Activated CD4-positive, alpha-beta T cell treated with anti-CD3 and anti-CD28 coated beads, Interleukin-2, amount 50 U/mL, for 4 hours (primary cell): ENCODE results near the gene PDE10A.

Experiments
- DNase-seq, 2 experiments: peaks; one replicate each; pipeline ENCODE4 v3.0.0-alpha.2; 2020

PDE10A gene

DNA sequence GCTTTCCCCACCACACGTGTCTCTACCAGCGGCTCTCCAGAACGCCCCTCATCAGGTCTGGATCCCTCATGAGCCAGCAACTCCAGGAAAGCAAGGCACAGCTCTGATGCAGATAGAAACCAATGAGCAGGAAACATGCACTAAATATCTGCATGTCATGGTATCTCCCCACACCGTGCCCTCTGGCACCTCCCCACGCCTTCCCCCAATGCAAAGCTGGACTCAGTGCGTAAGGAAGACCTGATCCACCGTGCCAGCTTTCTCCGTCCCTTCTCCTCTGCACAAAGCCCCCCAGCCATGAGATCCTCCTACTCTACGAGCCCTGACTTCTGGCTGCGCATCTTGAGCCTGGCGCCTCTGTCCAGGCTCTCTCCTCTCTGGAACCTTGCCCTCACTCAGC, 9.4 kb downstream of the PDE10A start:
- DNase-seq = no peak

DNA sequence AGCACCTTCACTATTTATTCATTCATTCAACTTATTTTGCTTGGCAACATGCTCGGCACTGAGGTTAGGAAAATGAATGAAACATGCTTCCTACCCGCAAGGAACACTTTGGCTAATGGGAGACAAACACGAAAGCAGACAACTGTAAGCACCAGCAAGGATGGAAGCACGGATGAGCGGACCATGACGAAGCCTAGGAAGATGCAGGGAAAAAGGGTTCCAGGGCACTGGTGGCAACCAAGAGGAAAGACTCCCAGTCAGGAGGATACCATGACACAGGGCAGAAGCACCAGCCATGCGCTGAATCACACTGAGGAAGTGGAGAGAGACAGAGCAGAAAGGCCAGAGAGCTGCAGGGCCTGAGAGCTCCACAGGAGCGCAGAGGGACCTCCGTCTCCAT, 9.8 kb downstream of the PDE10A start:
- DNase-seq = no peak

DNA sequence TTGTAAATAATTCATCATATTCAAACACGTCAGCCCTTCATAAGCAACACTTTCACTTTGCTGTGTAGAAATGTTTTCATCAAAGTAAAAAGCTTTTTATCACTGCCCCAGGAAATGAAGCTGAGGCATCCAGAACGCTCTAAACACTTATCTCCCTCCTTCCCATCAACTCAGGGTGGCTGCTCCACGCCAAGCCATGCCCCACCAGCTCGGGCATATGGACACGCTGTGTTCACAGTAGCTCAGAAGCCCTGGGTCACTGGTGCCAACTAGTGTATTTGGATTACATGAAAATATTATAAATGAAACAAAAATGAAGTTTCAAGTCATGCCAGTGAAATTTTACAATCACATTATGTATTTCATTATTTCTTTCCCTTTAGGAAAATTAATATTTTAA, 10.3 kb downstream of the PDE10A start:
- no peak for DNase-seq

DNA sequence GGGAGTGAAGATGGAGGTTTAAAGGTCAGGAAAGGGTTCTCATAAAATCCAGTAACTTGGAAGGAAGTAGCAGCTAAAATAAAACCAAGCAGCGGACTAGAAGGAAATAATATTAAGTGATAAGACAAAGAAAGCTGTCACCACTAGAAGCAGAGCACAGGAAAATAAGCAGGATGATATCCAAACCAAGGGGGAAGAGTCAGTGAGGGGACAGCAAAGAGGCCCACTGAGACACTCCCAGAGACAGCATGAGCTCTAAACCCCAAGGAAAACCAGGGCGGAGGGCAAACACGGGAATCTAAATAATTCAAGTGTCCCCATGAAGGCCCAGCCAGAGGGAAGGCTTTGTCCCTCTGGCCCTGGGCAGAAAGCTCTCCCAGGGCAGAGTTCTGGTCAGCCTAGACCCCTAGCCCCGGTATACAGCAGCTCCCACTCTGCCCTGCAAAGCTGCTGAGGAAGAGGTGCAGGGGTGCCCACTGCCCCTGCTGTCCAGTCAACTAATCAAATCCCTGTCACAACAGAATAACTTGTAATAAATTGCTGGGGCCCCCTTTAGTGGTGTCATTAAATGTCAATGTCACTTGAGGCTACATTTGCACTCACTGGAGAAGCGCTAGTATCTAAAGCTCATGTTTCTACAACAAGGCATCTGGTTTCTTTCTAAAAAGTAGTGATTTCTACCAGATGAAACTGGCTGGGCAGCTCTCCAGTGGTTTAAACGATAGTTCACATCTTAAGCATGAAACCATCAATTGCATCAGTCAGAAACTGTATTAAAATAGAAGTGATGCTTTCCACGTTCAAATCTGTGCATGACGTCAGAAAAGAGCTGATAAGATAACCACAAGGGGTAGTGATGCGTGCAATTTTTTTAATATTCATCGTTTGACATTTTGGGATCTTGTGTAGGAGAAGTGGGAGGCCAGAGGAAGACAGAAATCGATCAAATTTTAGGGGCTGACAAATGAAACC, 13.6 kb downstream of the PDE10A start:
- no peak for DNase-seq

DNA sequence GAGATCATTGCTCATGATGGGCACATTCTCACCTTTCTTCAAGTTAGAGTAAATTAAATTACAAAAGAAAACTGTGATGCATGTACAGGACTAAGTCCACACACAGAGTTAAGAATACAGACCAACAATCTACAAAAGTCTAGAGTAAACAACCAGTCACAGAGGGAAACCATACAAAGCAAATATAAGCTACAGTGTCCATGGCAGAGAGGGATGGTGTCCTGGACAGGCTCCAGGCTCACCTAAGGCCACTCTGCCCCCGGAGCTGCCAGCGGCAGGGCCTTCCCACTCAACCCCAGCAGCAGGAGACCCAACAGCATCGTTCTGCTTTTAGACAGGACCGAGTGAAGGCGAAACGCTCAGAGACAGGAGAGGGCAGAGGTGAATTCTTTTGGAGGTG, 16.0 kb downstream of the PDE10A start:
- DNase-seq = no peak

DNA sequence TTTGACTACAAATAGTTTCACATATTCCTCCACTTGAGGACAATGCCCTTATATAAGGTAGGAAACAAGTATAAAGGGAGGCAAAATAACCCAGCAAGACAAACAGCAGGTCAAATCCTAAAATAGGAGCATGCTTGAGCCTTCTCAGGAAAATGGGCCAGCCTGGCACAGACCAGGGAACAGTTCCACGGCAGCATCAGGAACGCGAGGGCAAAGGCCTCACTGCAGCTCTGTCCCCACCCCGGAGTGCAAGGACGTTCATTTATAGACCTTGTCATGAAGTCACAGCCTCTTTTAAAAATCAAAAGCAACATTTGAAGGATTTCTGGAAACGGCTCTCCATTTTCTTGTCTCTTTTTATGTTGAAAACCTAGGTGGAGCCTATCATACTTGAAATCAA, 17.1 kb downstream of the PDE10A start:
- no peak for DNase-seq

DNA sequence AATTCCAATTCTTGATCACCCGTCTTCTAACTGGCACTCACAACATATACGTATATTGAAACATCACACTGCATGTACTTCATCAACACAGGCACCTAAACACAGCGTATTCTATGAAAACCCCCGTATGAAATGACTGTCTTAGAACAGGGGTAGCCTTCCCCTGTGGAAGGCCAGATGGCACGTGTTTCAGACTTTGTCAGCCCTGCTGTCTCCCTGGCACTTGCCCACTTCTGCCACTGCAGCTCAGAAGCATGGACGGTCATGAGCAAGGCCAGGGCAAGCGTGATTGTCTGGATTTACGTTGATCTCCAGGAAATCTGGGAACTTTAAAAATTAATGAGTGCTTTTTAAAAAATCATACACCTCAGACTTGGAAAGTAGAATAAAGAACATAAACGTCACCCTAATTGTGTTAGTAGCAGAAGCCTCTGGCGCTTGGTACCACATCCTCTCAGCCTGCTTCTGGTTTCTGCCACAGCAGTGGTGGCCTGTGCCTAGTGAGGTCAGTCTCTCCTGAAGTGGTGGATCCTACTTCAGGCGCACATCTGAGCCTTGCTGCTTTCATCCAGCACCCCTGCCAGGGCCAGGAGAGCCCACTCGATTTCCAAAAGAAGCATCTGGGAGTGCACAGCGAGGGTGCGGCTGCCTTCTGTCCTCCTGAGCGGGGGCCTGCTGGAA, 18.3 kb downstream of the PDE10A start:
- DNase-seq = no peak

DNA sequence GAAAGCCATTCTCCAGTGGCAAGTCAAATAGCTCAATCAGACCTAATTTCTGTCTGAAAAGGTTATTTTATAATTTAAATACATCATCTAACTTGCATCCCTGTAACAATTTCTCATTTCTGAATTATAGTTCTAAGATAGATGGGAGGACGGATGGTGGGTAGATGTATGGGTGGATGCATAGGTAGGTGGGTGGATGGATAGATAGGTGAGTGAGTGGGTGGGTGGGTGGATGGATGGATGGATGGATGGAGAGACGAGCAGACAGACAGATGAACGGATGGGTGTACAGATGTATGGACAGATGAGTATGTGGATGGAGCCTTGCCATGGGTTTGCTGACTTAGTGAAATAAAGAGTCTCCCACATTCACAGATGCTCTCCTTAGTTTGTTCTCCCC, 20.0 kb downstream of the PDE10A start:
- DNase-seq = no peak

DNA sequence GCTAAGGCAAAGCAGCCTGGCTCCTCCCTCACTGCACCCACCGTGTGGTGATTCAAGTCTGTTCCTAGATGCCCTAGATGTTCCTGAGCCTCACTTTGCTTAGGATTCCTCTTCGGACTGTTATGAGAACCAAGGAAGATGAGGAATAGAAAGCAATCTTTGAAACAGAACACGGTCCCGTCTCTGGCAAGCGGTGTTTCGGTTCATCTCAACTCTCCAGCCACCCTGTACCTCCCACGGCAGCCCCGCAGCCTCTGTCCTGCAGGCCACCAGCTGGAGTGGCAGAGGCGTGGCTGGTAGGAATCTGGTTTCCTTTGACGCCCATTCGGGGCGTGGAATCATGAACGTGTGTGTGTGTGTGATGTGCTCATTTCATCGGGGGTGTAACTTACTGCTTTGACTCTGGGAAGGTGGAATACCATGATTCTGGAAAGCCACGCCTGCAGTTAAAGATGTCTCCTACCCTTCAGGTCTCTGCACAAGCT, 21.3 kb downstream of the PDE10A start:
- no peak for DNase-seq

DNA sequence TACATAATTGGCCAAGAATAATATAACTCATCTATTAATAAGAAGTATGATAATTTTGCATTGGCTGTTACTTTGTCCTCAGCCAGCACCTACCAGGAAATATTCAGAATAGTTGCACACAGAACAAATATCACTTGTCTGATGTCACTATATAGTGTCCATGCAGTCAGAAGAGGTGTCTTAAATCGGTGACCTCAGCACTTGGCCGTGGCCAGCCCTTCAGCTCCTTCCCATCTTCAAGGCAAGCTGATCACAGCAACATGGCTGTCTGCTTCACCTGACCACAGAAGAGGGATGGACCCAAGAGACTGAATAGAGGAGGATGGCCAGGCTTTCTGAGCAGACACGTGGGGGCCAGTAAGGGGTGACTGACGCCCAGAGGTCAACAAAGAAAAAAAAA, 22.2 kb downstream of the PDE10A start:
- DNase-seq = no peak

DNA sequence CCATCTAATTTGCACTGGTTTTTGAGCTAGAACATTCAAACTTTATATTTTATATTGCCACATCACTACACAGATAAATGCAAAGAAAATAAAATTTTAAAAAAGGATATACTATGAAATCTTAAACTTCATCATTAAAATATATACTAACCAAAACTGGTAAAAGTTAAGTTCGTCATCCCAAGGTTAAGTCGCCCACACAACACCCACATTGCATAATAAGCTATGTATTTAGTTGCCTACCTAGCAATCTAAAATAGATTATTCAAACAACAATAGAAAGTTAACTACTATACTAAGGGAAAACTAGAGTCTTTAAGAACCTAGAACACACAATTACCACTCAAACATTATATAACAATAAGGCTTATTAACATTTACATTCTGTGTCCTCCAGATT, 24.5 kb downstream of the PDE10A start:
- no peak for DNase-seq

DNA sequence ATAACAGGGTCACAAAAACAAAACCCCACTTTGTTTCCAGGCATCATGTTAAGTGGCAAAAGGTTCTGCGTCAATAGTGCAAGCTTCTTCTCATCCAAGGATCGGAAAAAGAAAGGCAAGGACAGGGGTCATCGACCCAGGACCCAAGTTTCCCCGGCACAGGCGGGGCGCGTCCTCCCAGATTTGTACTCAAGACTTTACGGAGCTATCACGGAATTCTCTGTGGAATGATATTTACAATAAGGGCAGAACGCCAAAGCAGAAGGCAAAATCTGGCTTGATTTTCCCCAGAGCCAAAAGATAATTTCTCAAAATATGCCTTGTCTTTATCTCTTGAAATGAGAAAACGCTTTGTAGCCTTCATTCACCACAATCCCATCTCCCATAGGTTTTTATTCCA, 25.5 kb downstream of the PDE10A start:
- no peak for DNase-seq

DNA sequence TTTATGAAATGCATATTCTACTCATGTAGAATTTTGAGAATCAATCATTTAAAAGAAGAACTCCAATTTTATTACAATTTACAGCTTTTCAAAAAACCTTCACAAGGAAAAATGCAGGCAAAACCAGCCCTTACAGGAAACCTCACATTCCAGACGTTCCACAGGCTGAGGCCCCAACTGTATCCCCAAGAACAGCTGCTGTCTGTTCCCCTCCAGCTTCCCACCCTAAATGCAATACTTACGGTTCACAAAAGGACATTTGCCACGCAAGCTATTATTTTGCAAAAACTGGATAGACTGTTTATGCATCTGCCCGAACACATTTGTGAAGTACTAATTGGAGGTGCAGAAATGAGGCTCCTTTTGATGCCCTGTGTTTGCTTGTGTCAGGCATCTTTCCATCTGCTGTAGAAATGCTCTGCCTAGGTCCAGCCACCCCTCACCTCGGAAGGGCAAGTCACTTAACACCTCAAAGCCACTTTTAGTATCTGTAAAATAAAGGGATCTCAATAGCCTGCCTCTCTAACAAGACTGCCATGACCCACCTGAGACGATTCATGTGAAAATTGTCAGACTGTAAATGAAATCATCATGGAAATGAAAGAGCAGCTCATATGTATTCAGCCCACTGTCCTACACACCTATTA, 26.5 kb downstream of the PDE10A start:
- DNase-seq = no peak

DNA sequence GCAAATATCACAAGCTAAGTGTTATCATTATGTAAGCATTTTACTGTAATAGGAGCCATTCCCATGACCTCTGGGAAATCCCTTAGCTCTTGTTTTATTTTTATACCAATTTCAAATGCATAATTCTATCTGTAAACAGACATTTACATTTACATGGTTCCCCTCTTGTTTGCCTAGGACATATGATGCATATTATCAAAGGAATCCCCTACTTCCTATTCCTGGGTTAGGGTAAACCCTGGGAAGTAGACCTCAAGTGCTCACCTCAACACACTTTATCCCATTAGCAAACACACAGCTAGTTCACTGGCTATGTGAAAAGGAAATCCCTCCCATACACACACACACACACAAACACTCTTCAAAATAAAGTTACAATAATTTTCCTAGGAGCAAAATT, 27.1 kb downstream of the PDE10A start:
- no peak for DNase-seq

DNA sequence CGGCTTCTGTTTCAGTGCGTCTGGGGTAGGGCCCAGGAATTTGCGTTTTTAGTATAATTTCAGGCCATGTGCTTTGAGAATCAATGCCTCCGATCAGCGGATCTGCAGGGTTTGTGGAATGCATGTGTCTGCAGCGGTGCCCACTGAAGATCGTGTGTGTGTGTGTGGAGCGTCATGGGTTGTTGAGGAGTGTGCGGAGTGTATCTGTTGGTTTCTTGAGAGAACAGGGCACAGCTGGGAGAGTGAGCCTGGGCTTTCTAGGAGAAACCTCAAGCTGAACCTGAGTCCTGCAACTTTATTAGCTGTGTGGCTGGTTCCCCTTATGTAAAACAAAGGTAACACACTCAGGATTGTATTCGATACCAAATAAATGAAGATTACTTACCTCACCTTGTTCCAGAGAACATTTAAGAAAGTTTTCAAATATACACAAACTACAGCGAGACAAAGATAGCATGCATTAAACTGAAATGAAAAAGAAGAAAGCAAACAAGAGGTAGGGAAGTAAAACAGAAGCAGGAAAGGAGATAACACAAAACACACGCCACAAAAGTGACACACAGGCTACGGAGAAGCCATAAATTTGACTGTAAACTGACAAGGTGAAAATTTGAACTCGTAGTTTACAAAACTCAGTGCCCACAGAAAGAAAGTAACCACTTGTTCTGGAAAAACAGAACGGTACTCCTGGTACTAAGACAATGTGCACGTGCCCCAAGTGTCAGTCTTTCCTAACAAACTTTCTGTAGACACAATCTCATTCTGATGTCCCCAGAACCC, 28.8 kb downstream of the PDE10A start:
- no peak for DNase-seq

DNA sequence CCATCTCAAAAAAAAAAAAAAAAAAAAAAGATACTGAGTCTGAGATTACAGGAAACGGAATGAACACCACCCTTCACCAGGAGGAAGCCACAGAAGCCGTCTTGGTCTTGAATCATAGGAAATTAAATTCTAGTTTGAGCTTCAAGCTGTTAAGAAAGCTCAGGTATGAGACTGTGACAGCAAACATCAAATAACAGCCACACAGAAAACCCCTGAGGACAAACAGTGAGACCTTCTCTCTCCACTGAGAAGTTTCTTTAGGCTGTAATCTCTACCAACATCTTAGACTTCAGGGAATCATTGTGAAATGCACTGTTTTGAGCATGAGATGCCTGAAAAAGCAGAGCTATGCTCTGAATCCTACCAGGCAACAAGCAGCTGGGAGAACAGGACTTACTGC, 30.8 kb downstream of the PDE10A start:
- no peak for DNase-seq

DNA sequence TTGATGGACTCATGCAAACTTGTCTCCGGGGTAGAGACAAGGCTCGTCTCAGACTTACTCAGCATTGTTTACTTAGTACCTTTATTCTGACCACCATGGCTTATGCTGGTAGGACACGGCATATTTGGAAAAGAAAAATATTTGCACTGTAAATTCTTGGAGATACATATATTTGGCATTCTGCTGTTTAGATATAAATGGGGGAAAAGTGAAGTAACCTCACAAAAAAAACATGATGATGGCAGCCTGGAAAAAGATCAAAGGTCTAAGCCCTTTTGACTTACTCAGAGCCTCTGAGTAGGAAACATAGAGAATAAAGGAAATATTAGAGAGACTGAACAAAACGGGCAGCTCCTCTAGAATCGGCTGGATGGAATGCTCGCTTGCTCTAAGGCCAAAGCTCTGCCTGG, 32.5 kb downstream of the PDE10A start:
- DNase-seq = no peak

DNA sequence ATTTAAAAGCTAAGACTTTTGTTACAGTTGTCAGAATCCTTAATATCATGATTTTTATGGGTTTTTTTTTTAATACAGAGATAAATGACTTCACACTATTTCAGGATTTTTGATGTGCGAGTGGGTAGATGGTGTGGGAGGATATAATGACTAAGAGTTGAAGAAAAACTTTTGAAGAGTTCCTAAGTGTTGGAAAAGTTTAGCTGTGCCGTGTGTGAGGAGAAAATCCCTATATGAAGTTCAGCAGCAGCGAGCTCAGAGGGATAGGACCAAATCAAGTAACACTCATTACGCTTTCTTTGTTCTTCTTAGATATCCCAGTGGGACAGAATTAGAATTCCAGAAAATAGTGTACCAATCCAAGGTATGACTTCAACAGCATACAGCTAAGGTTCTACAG, 34.1 kb downstream of the PDE10A start:
- DNase-seq = no peak

DNA sequence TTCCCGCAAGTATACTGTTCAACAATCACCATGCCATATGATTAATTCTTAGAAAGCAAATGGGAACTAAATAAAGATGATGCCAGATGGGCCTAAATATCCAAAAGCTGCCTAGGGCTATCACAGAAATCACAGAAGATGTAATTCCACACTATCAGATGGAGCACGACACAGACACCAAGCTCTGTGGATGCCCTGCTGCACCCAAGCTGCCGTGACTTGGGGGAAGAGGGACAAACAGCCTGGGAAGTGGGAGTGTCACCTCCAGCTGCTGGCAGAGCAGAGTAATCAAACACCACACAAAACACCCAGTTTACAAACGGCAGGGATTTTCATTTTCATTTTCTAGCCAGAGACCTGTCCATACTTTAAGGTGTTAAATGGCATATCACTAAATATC, 35.7 kb downstream of the PDE10A start:
- DNase-seq = no peak

DNA sequence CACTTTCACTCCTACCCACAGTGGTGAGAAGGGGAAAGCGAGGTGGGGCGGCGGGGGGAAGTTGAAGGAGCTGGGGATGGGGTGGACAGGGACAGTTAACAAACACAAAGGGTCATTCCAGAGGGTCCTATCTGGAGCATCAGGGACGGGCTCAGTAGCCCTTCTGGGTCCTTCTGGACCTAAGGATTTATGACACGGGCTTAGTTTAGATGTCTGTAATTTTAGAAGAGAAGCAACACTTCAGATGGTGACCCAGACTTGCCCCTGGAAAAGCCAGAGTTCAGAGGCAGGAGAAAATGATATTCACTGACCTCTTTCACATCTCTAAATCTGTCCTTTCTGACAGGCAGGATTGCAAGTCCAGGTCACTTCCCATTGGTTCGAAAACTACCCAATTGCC, 36.3 kb downstream of the PDE10A start:
- DNase-seq = no peak

DNA sequence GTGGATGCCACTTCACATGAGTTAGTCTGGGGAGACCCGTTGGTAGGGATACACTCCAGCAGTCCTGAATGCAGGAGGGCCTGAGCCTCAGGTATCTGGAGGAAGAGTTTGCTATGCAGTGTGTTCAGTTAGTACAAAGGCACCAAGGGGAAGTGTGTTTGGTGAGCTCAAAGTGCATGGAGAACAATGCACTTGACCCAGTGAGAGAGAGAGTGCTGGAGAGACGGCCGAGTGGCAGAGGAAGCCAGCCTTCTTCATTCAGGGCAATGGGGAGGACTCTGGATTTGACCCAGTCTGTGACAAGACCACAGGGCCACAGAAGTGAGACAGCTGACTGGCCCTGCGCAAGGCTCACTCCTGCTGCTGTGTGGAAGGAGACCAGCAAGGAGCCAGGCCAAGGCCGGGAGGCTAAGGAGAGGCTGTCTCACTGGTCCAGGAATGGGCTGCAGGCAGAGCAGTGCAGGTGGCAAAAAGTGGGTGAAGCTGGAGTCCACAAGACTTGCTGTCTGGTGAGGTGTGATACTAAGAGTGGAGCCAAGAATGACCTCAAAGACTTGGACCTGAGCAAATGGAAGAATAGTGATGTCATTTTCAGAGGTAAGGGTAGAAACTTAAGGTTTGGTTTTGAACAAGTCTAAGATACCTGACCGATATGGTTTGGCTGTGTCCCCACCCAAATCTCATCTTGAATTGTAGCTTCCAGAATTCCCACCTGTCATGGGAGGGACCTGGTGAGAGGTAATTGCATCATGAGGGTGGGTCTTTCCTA, 38.0 kb downstream of the PDE10A start:
- no peak for DNase-seq

DNA sequence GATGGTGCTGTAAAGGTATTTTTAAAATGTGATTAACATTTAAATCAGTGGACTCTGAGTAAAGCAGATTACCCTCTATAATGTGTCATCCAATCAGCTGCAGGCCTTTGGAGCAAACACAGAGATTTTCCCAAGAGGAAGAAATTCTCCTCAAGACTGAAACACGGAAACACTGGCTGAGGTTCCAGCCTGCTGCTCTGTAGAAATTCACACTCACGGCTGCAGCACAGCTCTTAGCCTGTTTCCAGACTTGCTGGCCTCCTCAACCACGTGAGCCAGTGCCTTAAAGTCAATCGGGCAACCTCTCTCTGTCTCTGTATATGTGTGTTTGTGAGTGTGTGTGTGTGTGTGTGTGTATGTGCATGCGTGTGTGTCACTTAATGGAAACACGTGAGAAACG, 41.1 kb downstream of the PDE10A start:
- no peak for DNase-seq
